ENCODE data around the gene FLYWCH1.

FLYWCH1 gene

DNA sequence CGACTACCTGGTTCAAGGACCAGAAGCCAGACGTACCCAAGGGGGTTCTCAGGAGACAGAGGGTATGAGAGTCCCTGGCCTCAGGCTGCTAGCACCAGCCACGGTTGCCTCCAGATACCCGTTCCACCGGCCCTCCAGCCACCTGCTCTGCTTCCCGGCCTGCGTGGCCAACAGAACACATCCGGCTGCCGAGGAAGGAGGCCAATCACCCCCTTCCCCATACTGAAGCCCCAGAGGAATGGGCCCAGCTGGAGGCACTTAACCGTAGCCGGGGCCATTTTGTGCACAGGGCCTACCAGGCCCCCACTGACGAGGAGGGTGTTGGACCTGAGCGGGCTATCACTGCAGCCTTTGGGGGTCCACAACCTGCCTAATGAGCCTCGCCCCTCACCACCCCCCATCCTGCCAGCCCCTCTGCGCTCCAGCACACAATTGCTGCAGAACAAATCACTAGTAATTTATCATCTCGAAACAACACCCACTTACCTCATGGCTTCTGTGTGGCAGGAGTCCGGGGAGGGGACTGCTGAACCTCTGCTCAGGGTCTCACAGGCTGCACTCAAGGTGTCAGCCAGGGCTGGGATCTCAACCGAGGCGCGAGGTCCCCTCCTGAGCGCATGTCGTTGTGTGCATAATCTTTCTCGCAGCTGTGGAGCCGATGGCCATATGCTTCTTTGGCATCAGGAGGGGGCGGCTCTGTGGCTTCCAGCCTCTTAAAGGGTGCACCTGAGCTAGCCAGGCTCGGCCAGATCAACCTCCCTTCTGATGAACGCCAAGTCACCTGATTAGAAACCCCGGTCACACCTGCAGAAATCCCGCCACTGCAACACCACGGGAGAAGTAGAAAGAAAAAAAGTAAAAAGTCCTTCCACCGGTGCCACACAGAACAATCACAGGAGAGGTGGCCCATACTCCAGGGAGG, 42.2 kb downstream of the FLYWCH1 start:
- no peak for DNase-seq (ENCODE audit: low read depth in 2 of 2)

DNA sequence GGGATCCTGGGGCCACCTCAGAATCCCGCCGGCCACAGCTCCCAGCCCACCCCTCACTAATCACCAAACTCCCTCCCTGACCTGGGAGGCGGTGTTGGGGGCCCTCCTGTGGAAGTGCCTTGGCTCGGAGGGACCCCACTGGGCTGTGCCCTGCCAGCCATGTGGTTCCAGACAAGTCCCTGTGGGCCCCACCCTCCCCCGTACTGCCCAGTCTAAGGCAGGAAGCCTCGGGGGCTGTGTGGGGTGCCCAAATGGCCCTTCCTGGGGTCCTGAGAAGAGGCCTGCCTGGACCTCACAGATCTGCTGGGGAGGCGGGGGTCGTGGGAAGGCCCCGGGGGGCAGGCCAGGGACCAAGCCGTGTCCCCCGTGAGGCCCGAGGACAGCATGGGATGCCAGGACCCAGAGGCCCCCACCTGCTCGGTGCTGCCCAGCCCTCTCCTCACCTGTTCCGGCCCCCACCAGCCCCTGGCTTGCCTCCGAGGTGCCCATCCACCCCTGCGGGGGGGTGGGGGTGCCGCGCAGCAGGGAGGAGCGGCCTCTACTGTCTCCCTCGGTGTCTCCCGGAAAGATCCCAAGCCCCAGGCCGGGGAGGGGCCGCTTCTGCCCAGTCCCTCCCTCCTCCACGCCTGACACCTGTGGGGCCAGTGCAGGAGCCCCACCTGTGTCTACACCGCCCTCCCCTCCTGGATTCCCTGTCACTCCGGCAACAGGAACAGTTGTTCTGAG, 43.1 kb downstream of the FLYWCH1 start:
- no peak for DNase-seq (ENCODE audit: low read depth in 2 of 2)

DNA sequence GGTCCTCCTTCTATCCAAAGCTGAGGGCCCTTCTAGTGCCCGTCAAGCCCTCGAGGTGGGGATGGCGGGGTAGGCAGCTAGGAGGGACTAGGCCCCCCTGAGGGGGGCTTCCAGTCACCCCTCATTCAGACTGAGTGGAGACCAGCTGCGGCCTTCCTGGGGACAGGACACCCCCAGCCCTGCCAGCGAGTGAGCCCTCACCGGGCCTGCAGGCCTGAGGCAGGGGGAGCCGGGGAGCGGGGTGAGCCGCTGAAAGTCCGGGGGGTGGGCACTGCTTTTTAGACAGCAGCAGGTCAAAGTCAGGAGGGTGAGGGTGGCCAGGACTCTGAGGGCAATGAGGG, 43.7 kb downstream of the FLYWCH1 start:
- DNase-seq (ENCODE audit: low read depth in 2 of 2), result no peak

DNA sequence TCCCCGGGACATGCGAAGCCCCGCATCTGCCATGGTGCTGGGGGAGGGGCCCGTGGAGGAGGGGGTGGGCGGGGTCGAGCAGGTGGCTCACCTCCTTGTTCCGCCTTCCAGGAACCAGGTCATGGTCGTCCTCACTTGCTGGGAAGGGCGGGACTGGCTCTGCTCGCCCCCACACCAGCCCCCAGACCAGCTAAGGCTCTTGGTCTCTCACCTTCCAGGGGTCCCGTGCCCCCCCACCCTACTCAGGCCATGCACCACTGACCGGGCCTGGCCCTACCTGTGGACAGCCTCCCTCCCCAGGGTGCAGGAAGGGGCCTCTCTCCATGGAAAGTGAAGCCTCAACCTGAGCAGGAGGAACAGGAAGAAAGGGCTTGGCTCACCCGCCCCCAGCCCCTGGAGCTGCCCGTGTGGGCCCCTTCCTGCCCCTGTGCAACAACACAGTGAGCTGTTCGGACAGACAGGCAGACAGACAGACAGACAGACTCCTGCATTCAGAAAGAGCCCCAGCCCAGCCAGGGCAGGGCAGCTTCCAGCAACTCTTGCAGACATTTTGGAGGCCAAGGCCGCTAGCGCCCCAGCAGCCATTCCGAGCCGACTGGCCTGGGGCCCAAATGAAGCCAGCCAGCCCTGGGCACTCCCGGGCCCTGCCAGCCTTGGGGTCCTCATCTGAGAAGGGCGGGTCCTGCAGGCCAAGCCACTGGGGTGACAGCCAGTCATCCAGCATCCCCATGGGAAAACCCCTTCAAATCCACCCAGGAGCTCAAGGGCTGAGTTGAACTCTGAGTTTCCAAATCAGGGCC, 44.2 kb downstream of the FLYWCH1 start:
- no peak for DNase-seq (ENCODE audit: low read depth in 2 of 2)

DNA sequence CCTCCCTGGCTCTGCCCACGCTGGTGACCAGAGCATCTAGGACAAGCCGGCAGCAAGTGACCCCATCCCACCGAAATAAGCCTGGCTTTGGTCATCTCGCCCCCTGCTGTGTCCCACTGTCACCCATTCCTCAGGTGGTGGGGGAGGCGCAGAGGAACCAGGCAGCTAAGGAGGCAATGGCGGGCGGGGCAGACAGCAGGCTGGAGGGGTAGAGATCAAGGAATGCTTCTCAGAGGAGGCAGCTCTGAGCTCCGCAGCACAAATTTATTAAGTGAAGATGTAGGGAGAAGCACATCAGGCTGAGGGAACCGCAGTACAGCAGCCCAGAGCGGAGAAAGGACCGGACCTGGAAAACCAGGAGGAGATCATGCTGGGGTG, 44.8 kb downstream of the FLYWCH1 start:
- no peak for DNase-seq (ENCODE audit: low read depth in 2 of 2)

DNA sequence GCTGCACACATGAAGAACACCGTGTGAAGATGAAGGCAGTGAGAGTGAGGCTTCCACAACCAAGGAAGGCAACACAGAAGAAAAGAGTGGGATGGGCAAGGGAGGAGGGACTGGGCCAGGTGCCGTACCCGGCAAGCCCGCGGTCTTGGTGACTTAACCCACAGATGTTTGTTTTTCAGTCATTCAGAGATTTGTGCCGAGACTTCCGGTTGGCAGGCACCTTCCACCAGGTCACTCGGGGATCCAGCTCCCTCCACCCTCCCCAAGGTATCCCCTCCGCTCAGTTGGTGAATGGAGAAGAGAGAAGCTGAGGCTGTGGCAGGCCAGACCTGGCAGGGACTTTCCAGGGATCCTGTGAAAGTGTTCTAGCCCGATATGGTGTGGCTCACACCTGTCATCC, 47.5 kb downstream of the FLYWCH1 start:
- no peak for DNase-seq (ENCODE audit: low read depth in 2 of 2)

DNA sequence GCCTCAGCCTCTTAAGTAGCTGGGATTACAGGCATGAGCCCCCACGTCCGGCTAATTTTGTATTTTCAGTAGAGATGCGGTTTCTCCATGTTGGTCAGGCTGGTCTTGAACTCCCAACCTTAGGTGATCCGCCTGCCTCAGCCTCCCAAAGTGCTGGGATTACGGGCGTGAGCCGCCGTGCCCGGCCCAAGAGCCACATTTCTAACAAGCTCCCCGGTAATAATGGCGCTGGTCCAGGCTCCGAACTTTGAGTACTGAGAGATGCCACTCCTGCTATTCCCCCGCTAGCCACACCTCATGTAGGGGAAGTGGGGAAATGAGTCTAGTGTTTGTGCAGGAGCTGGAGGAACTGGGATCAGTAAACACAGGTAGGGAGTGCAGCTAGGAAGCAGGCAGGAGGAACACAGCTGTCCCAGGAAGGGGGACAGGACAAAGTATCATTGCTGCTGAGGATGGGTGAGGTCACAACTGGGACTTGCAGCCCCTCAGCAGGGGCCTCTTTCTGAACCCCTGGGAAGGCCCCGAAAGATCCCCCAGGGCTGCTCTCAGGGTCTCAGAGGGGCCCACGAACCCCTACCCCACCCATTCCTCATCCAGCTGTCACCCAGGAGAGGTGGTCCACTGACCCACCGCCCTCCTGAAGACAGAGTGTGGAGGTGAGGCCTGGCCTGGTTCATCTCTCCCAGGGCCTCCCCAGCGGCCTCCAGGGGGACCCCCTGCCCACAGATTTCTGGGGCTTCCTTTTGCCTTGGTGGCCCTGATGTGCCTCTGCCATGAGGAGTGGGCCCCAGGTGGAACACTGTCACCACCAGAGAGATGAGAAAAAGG, 48.7 kb downstream of the FLYWCH1 start:
- no peak for DNase-seq (ENCODE audit: low read depth in 2 of 2)

DNA sequence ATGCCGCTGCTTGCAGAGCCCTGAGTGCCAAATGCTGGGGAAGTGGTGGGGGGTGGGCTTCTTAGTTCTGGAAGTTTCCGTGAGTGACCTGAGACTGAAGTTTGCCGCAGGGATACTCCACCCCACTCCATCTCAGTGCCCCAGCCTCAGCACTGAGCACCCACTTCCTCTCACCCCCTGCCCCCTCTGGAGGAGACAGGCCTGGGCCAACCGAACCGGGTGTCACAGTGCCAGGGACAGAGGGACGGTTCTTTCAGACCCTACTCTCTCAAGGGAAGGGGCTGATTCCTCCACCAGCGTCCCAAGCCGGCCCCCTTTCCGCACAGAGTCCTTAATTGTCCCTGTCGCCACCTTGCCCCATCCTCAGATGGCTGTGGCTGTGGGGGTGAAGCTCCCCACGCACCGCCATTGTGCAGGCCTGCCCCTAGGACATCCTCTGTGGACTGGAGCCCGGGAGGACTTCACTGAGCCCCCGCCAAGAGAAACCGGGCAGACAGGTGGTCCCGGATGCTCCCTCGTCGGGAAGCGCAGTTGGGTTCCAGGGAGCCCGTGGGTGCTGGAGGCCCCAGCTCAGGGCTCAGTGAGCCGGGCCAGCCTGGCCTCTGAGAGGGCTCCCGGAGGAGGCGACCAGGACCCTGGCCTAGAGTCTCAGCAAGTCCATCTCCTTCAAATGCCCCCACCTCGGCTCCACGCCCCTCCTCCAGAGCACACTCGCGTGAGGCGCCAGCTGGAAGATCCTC, 50.8 kb downstream of the FLYWCH1 start:
- DNase-seq (ENCODE audit: low read depth in 2 of 2), result no peak

DNA sequence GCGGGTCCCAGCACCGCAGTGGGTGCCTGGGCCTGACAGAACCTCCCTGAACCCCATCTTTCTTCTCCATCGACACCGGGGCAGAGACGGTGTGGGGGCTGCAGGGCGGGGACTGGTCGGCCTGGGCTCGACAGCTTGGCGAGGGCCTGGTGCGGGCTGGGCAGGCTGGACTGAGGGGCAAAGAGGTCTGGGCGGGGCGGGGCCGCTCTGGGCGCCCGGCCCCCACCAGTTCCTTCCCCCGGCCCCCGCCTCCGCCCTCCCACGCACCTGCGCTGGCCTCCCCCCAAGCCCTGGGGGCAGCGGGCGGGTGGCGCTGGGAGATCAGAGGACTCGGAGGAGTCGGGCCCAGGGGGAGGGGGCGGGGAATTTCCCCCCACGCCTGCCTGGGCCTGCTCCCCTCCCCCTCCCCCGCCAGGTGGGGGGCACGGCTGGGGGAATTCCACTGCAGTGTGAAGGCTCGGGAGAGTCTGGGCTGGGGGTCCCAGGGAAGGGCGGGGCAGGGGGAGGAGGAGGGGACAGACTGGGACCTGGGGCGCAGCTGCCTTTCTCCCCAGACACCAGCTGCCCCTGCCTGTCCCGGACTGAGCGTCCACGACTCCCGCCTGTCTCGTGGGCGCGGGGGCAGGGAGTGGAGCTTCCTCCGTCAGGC, 51.5 kb downstream of the FLYWCH1 start:
- DNase-seq (ENCODE audit: low read depth in 2 of 2), result no peak

DNA sequence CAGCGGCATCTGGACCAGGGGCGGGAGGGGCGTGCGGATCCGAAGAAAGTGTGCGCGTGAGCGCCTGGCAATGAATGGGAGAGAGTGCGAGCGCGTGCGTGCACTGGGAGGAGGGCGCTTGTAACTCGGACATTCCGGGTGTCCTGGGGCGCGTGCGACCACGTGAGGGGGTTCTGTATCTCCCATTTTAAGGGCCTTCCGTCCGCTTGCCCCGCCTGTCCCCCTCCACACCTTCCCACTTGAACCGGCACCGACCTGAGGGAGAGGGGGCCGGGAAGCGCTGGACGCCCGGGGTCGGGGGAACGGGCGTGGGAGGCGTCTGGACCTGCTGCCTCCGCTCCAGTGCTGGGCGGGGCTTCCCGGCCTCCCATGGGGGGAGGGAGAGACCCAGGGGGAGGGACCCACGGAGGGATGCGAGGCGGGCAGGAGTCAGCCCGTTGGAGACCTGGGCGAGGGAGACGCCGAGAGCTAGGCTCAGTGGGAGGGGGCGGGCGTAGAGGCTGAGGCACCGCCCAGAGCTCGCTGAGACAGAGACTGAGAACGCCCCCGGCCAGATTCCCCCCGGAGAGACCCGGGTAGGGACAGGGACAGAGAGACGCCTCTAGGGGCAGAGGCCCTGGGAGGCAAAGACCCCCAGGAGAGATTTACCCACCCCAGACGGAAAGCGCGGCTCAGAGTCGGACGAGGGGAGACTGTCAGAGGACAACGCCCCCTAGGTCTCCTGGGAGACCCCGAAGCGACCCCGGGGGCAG, 52.2 kb downstream of the FLYWCH1 start, which contains the start of gene KREMEN2:
Gene KREMEN2, plus strand, starts transcription at position 553 of the 752 bp plus-strand sequence. CDS start 246 bp downstream, outside the sequence.
- DNase-seq (ENCODE audit: low read depth in 2 of 2), result no peak

DNA sequence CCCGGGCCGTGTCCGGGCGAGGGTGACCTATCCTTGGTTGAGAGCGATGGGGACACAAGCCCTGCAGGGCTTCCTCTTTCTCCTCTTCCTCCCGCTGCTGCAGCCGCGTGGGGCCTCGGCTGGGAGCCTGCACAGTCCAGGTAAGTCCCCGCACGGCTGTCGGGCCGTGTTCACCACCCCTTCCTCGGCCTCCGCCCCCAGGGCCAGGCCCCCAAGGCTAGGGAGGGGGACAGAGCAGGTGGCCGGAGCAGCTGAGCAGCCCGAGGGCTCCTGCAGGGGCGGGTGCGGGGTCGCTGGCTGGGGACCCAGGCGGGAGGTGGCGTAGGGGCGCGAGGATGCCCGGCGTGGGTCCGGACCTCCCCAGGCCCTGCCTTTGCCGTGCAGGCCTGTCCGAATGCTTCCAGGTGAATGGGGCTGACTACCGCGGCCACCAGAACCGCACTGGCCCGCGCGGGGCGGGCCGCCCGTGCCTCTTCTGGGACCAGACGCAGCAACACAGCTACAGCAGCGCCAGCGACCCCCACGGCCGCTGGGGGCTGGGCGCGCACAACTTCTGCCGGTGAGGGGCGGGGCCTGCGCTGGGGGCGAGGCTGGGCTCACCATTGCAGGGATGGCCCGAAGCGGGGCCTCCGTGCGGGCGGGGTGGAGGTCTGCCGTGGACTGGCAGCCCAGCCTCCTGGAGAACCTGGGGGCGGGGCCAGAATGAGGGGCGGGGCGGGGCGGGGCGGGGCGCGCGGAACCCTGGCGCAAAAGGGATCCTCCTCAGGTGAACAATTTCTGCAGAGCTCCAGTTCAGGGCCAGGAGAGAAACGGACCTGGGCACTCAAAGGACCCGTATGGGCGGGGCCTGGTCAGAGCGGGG, 53.0 kb downstream of the FLYWCH1 start:
- DNase-seq (ENCODE audit: low read depth in 2 of 2), result peak in 1 of 2 donors; percentile 63

DNA sequence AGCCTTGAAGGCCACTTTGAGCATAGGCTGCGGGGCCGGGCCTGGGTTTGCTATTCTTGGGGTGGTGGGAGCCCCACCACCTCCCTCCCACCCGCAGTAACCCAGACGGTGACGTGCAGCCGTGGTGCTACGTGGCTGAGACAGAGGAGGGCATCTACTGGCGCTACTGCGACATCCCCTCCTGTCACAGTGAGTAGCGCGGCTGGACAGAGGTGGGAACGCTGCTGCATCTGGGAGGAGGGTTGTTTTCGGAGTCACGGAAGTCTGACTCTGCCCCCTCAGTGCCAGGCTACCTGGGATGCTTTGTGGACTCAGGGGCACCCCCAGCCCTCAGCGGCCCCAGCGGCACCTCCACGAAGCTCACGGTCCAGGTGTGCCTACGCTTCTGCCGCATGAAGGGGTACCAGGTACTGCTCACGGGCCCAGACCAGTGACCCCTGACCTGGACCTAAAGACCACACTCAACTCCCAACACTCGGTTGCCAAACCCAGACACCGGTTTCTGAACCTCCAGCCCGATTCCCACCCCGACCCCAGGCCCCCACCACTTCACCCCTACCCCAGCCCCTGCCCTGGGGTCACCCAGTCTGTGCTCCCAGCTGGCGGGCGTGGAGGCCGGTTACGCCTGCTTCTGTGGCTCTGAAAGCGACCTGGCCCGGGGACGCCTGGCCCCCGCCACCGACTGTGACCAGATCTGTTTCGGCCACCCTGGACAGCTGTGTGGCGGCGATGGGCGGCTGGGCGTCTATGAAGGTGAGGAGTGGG, 54.5 kb downstream of the FLYWCH1 start:
- no peak for DNase-seq (ENCODE audit: low read depth in 2 of 2)

DNA sequence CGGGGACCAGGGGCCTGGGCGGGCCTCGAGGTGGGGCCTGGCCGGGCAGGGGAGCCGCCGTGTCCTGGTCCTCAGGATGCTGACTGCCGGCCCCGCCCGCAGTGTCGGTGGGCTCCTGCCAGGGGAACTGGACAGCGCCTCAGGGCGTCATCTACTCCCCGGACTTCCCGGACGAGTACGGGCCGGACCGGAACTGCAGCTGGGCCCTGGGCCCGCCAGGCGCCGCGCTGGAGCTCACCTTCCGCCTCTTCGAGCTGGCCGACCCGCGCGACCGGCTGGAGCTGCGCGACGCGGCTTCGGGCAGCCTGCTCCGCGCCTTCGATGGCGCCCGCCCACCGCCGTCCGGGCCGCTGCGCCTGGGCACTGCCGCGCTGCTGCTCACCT, 55.1 kb downstream of the FLYWCH1 start:
- no peak for DNase-seq (ENCODE audit: low read depth in 2 of 2)

DNA sequence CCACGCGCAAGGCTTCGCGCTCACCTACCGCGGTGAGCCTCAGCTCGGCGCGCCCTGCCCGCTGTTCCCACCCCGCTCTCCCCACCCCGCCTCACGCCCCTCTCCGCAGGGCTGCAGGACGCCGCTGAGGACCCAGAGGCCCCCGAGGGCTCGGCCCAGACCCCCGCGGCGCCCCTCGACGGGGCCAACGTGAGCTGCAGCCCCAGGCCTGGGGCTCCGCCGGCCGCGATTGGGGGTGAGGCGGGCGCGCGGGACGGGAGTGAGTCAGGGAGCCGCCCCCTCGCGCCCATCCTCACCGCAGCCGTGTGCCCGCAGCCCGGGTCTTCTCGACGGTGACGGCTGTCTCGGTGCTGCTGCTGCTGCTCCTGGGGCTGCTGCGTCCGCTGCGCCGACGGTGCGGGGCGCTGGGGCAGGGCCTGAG, 55.5 kb downstream of the FLYWCH1 start:
- DNase-seq (ENCODE audit: low read depth in 2 of 2), result no peak

DNA sequence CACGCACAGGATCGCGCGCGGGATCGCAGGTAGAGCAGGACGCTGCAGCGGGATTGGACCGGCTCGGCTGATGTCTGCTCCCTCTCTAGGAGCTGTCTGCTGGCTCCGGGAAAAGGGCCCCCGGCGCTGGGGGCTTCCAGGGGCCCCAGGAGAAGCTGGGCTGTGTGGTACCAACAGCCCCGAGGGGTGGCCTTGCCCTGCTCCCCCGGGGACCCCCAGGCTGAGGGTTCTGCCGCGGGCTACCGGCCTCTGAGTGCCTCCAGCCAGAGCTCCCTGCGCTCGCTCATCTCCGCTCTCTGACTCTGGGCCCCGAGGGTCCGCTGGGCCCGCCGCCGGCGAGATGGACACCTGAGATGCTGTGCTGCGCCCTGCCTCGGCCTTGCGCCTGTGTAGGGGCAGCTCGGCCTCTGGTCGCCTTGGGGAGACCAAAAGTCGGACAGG, 56.0 kb downstream of the FLYWCH1 start:
- DNase-seq (ENCODE audit: low read depth in 2 of 2), result no peak

DNA sequence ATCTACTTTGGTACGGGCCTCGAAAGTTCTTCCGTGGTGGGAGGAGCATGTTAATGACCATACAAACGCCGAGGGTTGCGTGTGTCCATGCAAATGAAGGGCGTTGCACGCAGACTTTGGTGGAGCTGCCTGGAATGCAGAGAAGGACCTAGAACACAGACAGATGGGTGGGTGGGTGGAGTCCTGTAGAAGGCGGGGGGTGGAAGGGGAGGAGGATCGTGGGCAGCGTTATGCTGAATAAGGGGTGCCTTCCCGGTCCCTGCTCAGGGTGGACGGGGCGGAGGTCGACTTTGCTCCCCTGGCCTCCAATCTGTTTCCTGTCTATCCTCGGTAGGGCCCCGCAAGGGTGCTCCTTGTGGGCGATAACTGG, 56.6 kb downstream of the FLYWCH1 start:
- DNase-seq (ENCODE audit: low read depth in 2 of 2), result no peak

DNA sequence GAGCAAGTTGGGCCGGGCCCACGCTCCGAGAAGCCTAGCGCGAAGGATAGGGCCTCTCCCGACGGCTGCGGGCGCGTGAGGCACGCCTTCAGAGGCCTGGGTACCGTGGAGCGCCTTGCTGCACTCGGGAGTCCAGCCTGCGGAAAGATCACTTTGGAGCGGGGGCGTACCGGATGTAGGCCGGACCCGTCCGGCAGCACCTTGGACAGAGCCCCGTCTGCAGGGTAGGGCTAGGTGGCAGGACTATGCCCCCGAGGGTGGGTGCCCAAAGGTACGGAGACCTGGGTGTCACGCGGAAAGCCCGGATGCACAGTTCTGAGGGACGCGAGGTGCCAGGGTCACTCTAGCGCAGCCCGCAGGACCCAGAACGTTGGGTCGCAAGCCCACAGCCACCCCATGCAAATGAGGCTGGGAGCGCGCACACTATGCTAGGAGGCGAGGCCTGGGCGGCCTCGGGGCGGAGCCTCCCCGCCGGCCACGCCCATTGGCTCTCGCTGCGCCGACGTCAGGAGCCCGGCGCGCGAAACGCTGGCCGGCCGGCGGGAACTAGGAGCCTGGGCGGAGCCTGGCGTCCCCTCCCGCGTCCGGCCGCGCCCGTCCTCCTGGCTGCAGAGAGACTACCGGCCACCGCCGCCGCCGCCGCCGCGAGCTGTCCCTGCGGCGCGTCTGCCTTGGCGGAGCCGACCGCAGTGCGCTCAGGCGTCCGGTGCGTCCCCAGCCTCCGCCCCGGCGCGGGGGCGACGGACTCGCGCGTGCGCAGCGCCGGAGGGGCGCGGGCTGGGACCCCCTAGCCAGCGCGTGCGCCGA, 57.2 kb downstream of the FLYWCH1 start, which contains the start of gene PAQR4:
Gene PAQR4, plus strand, starts transcription at position 611 of the 807 bp plus-strand sequence. CDS start 327 bp downstream, outside the sequence.
- peak; percentile 81 to 82 for DNase-seq (ENCODE audit: low read depth in 2 of 2)

Measured in stimulated activated CD8-positive, alpha-beta memory T cell treated with anti-CD3 and anti-CD28 coated beads, Interleukin-2, amount 100 ng/mL, for 48 hours (primary cell).